GM12892 (cell line): ENCODE data around the gene NHERF2.

ENCODE experiments used
- POLR2A ChIP-seq: IDR thresholded peaks from 2 replicates; pipeline ENCODE4 v1.6.1; 2011; ENCODE audit warnings: low read depth, low read length, control low read depth
- POLR2AphosphoS5 ChIP-seq: IDR thresholded peaks from 2 replicates; pipeline ENCODE4 v1.6.1; 2011; ENCODE audit warnings: low read depth, low read length, control low read depth
- TAF1 ChIP-seq: IDR thresholded peaks from 2 replicates; pipeline ENCODE4 v1.6.1; 2011; ENCODE audit warnings: low read depth, mild to moderate bottlenecking, control low read depth, low read length, borderline replicate concordance

DNA sequence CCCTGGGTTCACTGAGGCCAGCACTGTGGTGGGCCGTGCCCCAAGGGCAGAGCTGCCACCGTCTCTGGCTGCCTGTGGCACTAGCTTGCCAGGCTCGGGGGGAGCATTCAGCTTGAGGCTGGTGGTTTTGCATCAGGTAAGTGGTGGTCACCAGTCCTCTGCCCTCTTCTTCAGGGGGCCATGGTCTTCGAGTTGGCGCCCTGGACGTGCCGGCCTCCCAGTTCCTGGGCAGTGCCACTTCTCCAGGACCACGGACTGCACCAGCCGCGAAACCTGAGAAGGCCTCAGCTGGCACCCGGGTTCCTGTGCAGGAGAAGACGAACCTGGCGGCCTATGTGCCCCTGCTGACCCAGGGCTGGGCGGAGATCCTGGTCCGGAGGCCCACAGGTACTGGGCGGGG is 53.3 kb downstream of the NHERF2 start:
- TF ChIP-seq POLR2A (no peak), POLR2AphosphoS5 (no peak), TAF1 (no peak)
